GM12873 (cell line): ENCODE data around the gene CLN6.

Experiments
- CTCF ChIP-seq: IDR thresholded peaks from 2 replicates; pipeline ENCODE4 v1.5.1; 2012; ENCODE audit warnings: low read depth, mild to moderate bottlenecking, moderate library complexity, low read length, control low read depth; ENCODE audit not compliant: insufficient read depth; ENCODE audit errors: missing control alignments

The CLN6 gene

GRCh38 chr15:68209735-68210408, 19.7 kb downstream of the CLN6 start:
- no peak for TF ChIP-seq CTCF

GRCh38 chr15:68209272-68209671, 20.3 kb downstream of the CLN6 start:
- no peak for TF ChIP-seq CTCF

GRCh38 chr15:68208636-68209240, 20.8 kb downstream of the CLN6 start:
- TF ChIP-seq CTCF = no peak

GRCh38 chr15:68208136-68208535, 21.4 kb downstream of the CLN6 start:
- no peak for TF ChIP-seq CTCF

- no peak for TF ChIP-seq CTCF
These were observed 22.2 kb downstream of the CLN6 start for GRCh38 chr15:68207176-68207935.

GRCh38 chr15:68206711-68207151, 22.8 kb downstream of the CLN6 start:
- TF ChIP-seq CTCF = no peak

- no peak for TF ChIP-seq CTCF
These were observed 23.5 kb downstream of the CLN6 start for GRCh38 chr15:68205954-68206539.
